HL-60 (cell line): Measurements from ENCODE around the gene CXXC5.
"Not testable (repeated sequence)": the region's sequence is repeated elsewhere in the genome, so short reads cannot be mapped to it uniquely, and the experiment has no call there.

Experiments
- DNase-seq, 2 experiments: peaks; one replicate each; pipeline ENCODE4 v3.0.0-alpha.2; 2010 to 2020; ENCODE audit warnings: low read depth in 1 of 2, low spot score in 1 of 2
- H3K27ac ChIP-seq: fragments of 250-450 bp; sonication (Bioruptor Pico); replicated peaks from 2 replicates; pipeline ENCODE4 v1.5.1; 2020; ENCODE audit warnings: mild to moderate bottlenecking, moderate library complexity
- H3K27me3 ChIP-seq: fragments of 250-450 bp; sonication (Bioruptor Pico); 2 replicates; pipeline ENCODE4 v1.5.1; 2021; ENCODE audit warnings: mild to moderate bottlenecking, moderate library complexity; ENCODE audit not compliant: insufficient read depth, poor library complexity, severe bottlenecking
- H3K4me3 ChIP-seq: replicated peaks from 2 replicates; pipeline ENCODE4 v1.5.1; 2011; ENCODE audit warnings: mild to moderate bottlenecking, control low read depth, low read length; ENCODE audit not compliant: insufficient read depth
- GABPA ChIP-seq: IDR thresholded peaks from 2 replicates; pipeline ENCODE4 v1.6.1; 2012; ENCODE audit warnings: low read depth
- POLR2AphosphoS5 ChIP-seq: IDR thresholded peaks from 2 replicates; pipeline ENCODE4 v1.6.1; 2012; ENCODE audit warnings: low read depth
- SPI1 ChIP-seq: IDR thresholded peaks from 2 replicates; pipeline ENCODE4 v1.6.1; 2012; ENCODE audit warnings: low read depth, mild to moderate bottlenecking, borderline replicate concordance
- TF ChIP-seq, protein P1 (sequence below): IDR thresholded peaks from one replicate; pipeline ENCODE4 v1.5.1; 2011; ENCODE audit warnings: low read length, control low read depth, inconsistent platforms; ENCODE audit not compliant: insufficient read depth
- TF ChIP-seq, protein P2 (sequence below): IDR thresholded peaks from 2 replicates; pipeline ENCODE4 v1.6.1; 2012; ENCODE audit warnings: low read depth; ENCODE audit not compliant: insufficient replicate concordance

Gene CXXC5

GRCh38 chr5:139723986-139724587, 75.9 kb downstream of the CXXC5 start:
- Histone ChIP-seq H3K27ac (no peak overlapping the region), H3K27me3 (no peaks in the 10 kb centered on the region), H3K4me3 (no peak overlapping the region)
- no peak for DNase-seq
- TF ChIP-seq, protein P1, sequence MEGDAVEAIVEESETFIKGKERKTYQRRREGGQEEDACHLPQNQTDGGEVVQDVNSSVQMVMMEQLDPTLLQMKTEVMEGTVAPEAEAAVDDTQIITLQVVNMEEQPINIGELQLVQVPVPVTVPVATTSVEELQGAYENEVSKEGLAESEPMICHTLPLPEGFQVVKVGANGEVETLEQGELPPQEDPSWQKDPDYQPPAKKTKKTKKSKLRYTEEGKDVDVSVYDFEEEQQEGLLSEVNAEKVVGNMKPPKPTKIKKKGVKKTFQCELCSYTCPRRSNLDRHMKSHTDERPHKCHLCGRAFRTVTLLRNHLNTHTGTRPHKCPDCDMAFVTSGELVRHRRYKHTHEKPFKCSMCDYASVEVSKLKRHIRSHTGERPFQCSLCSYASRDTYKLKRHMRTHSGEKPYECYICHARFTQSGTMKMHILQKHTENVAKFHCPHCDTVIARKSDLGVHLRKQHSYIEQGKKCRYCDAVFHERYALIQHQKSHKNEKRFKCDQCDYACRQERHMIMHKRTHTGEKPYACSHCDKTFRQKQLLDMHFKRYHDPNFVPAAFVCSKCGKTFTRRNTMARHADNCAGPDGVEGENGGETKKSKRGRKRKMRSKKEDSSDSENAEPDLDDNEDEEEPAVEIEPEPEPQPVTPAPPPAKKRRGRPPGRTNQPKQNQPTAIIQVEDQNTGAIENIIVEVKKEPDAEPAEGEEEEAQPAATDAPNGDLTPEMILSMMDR: no peak
- TF ChIP-seq, protein P2, sequence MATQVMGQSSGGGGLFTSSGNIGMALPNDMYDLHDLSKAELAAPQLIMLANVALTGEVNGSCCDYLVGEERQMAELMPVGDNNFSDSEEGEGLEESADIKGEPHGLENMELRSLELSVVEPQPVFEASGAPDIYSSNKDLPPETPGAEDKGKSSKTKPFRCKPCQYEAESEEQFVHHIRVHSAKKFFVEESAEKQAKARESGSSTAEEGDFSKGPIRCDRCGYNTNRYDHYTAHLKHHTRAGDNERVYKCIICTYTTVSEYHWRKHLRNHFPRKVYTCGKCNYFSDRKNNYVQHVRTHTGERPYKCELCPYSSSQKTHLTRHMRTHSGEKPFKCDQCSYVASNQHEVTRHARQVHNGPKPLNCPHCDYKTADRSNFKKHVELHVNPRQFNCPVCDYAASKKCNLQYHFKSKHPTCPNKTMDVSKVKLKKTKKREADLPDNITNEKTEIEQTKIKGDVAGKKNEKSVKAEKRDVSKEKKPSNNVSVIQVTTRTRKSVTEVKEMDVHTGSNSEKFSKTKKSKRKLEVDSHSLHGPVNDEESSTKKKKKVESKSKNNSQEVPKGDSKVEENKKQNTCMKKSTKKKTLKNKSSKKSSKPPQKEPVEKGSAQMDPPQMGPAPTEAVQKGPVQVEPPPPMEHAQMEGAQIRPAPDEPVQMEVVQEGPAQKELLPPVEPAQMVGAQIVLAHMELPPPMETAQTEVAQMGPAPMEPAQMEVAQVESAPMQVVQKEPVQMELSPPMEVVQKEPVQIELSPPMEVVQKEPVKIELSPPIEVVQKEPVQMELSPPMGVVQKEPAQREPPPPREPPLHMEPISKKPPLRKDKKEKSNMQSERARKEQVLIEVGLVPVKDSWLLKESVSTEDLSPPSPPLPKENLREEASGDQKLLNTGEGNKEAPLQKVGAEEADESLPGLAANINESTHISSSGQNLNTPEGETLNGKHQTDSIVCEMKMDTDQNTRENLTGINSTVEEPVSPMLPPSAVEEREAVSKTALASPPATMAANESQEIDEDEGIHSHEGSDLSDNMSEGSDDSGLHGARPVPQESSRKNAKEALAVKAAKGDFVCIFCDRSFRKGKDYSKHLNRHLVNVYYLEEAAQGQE: no peak

GRCh38 chr5:139725073-139725830, 77.1 kb downstream of the CXXC5 start:
- Histone ChIP-seq H3K4me3 (no peak overlapping the region), H3K27me3 (no peaks in the 10 kb centered on the region), H3K27ac (no peak overlapping the region)
- TF ChIP-seq, protein P1: no peak
- TF ChIP-seq, protein P2: no peak
- TF ChIP-seq GABPA: no peak
- TF ChIP-seq SPI1: no peak
- no peak for TF ChIP-seq POLR2AphosphoS5
- no peak for DNase-seq

GRCh38 chr5:139726248-139726647, 78.1 kb downstream of the CXXC5 start:
- no peaks in the 10 kb centered on the region for H3K27me3 ChIP-seq
- no peak overlapping the region for H3K4me3 ChIP-seq
- no peak overlapping the region for H3K27ac ChIP-seq
- TF ChIP-seq, protein P1: no peak
- TF ChIP-seq GABPA (no peak), POLR2AphosphoS5 (no peak), SPI1 (no peak)
- TF ChIP-seq, protein P2: no peak
- DNase-seq: no peak

- H3K27me3 ChIP-seq, H3K27ac ChIP-seq, DNase-seq, H3K4me3 ChIP-seq: not testable (repeated sequence)
Measured at GRCh38 chr5:139727615-139728014, 79.5 kb downstream of the CXXC5 start.
